Sigmoid colon (tissue), 7 donors: ENCODE data around the gene ATG13. TPM values are rescaled to one million over a fixed set of nuclear protein-coding genes. Genes with fewer than 3 reads are reported as not detected.

ENCODE experiments used
- DNase-seq: peaks from one replicate; pipeline ENCODE4 v3.0.0-alpha.2; 2019
- H3K27ac ChIP-seq, 4 donors: fragments of 200-600 bp; sonication (generic); one replicate each; pipeline ENCODE4 v1.5.1; 2016 to 2019; ENCODE audit warnings: mild to moderate bottlenecking in 1 of 4
- H3K27me3 ChIP-seq, 3 donors: fragments of 200-600 bp; sonication (generic); one replicate each; pipeline ENCODE4 v1.5.1; 2019; ENCODE audit warnings: mild to moderate bottlenecking in 1 of 3
- H3K36me3 ChIP-seq, 4 donors: fragments of 200-600 bp; sonication (generic); one replicate each; pipeline ENCODE4 v1.5.1; 2016 to 2019
- H3K4me1 ChIP-seq, 4 donors: fragments of 200-600 bp; sonication (generic); one replicate each; pipeline ENCODE4 v1.5.1; 2017 to 2019
- H3K4me3 ChIP-seq, 4 donors: fragments of 200-600 bp; sonication (generic); one replicate each; pipeline ENCODE4 v1.5.1; 2017 to 2019; ENCODE audit warnings: mild to moderate bottlenecking in 2 of 4, moderate library complexity in 1 of 4
- H3K9me3 ChIP-seq, 4 donors: fragments of 200-600 bp in 3 of 4; sonication (generic) in 3 of 4; one replicate each; pipeline versions ENCODE4 v1.5.1 to v1.6.1; 2013 to 2019
- CTCF ChIP-seq, 4 experiments: fragments of 450-650 bp in 3 of 4; fragments of 200-600 bp in 1 of 4; IDR thresholded peaks; one replicate each; pipeline ENCODE4 v1.5.1; 2016 to 2019; ENCODE audit warnings: antibody characterized with exemption in 4 of 4, mild to moderate bottlenecking in 3 of 4, moderate library complexity in 2 of 4
- EP300 ChIP-seq, 4 donors: sonication (generic); formaldehyde crosslinking; IDR thresholded peaks; one replicate each; pipeline ENCODE4 v1.6.1; 2017; ENCODE audit warnings: antibody characterized with exemption in 4 of 4
- POLR2A ChIP-seq, 2 donors: fragments of 450-650 bp; IDR thresholded peaks; one replicate each; pipeline ENCODE4 v1.6.1; 2016; ENCODE audit warnings: antibody characterized with exemption in 2 of 2, mild to moderate bottlenecking in 2 of 2, moderate library complexity in 2 of 2
- POLR2AphosphoS5 ChIP-seq, 4 donors: sonication (generic); formaldehyde crosslinking; IDR thresholded peaks; one replicate each; pipeline ENCODE4 v1.6.1; 2017; ENCODE audit warnings: antibody characterized with exemption in 4 of 4
- WGBS, 2 donors: extraction: QIAGEN DNeasy Blood & Tissue Kit; methylation state at CpG; one replicate each; pipeline ENCODE4 v1.1.7; 2013; 5-methylcytosine and 5-hydroxymethylcytosine counted together
- intact Hi-C: fragments of 100-400 bp; cut with DNase I; formaldehyde crosslinking; loops from one replicate; pipeline ENCODE4 v1.15.1; 2023
- polyA plus RNA-seq, 3 donors: library from polyadenylated mRNA; stranded (reverse); fragments of 200-250 nt; gene quantifications; one replicate each; pipeline ENCODE4 v1.2.3, GENCODE V29; 2013
- total RNA-seq, 4 donors: library from RNA; depleted of rRNA; stranded (reverse); fragments of >200 nt; gene quantifications; one replicate each; pipeline ENCODE4 v1.1.0, GENCODE V29; 2016
- donor health status: healthy with polysubstance abuse.
- donor health status: Bipolar disorder and iron deficiency.
- donor health status: healthy.

ATG13 gene
- total and polyA plus RNA-seq, 7 donors, result 27.6 to 96.4 (median 48.5) TPM

DNA sequence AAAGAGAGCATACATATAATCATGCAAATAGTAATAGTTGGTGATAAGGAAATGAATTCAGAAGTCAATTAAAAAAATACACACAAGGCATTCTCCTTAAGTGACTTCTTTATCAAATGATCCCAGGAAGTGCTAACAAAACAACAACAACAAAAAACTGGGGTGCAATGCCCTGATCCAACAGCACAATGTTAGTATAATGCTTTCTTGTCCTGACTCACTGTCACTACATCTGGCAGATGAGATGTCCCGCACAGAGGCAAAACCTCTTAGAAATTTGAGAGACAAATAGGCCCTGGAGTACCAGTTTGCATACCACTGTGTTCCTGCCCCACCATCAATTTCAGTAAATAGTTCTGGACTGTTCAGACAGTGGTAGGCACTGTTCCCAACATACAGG is 12.6 kb upstream of the ATG13 start:
- Histone ChIP-seq H3K4me1 (no peaks in the 10 kb centered on the region), H3K27me3 (no peaks in the 10 kb centered on the region), H3K4me3 (no peak overlapping the region), H3K27ac (no peak overlapping the region), H3K36me3 (peaks cover 0 to 3% (median 0%) of the 10 kb centered on the region in 4 donors), H3K9me3 (no peaks in the 10 kb centered on the region)
- DNase-seq, result no peak
- TF ChIP-seq EP300 (IDR thresholded peaks at IDR 0.05), result no peak
- no peak for TF ChIP-seq CTCF (IDR thresholded peaks at IDR 0.05)
- TF ChIP-seq POLR2A (IDR thresholded peaks at IDR 0.05), result no peak
- TF ChIP-seq POLR2AphosphoS5 (IDR thresholded peaks at IDR 0.05), result no peak
- 87 to 90% methylated on average over 1 of the region's 1 CpG for WGBS, 2 donors
- intact Hi-C loops, result no loop called here

GRCh38 chr11:46607516-46607915 is 9.8 kb upstream of the ATG13 start:
- Histone ChIP-seq H3K27ac (no peak overlapping the region), H3K36me3 (peaks cover 0 to 3% (median 0%) of the 10 kb centered on the region in 4 donors), H3K27me3 (no peaks in the 10 kb centered on the region), H3K4me3 (no peak overlapping the region), H3K4me1 (no peaks in the 10 kb centered on the region), H3K9me3 (no peaks in the 10 kb centered on the region)
- TF ChIP-seq EP300 (IDR thresholded peaks at IDR 0.05) (no peak), POLR2A (IDR thresholded peaks at IDR 0.05) (no peak), CTCF (IDR thresholded peaks at IDR 0.05) (no peak), POLR2AphosphoS5 (IDR thresholded peaks at IDR 0.05) (no peak)
- 79 to 90% methylated on average over 1 of the region's 1 CpG for WGBS, 2 donors
- intact Hi-C loops, result no loop called here
- DNase-seq, result no peak

DNA sequence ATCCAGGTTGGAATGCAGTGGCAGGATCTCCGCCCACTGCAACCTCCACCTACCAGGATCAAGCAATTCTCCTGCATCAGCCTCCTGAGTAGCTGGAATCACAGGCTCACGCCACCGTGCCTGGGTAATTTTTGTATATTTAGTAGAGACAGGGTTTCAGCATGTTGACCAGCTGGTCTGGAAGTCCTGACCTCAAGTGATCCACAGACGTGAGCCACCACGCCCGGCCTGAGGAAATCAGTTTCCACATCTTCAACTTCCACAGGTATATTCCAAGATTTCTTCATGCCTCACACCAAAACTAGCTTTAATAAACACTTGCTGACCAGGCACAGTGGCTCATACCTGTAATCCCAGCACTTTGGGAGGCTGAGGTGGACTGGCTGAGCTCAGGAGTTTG is 8.0 kb upstream of the ATG13 start:
- 95 to 96% methylated on average over 6 of the region's 6 CpGs for WGBS, 2 donors

DNA sequence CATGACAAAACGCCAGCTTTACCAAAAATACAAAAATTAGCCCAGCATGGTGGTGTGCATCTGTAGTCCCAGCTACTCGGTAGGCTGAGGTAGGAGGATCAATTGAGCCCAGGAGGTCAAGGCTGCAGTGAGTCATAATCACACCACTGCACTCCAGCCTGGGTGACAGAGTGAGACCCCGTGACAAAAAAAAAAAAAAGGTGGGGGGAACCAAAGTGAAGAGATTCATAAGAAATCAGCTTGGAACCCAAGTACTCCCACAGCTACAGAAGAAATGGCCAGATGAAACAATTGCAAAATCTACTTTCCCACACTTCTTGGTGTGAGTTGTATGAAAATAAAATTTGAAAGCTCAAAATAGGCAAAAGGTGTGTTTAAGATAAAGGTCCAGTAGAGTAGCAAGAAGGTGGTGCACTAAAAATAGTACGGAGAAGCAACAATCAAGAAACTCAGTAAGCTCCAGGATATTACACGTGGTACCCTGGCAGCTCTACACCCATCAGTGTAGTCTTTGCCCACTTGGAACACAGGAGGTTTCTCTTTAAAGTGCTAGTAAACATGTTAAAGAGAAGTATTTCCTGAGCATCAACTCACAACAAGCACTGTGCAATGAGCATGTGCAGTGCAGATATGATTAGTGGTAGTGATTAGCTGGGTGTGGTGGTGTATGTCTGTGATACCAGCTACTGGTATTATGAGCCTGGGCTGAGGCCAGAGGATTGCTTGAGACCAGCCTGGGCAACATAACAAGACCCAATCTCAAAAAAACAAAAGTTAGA is 5.6 kb upstream of the ATG13 start:
- H3K36me3 ChIP-seq, result no peaks in the 10 kb centered on the region
- no peak overlapping the region for H3K27ac ChIP-seq
- H3K9me3 ChIP-seq, result no peaks in the 10 kb centered on the region
- DNase-seq, result no peak
- H3K4me1 ChIP-seq, result peaks cover 0 to 16% (median 14%) of the 10 kb centered on the region in 4 donors
- H3K4me3 ChIP-seq, result no peak overlapping the region
- intact Hi-C loops, result loop anchor here (10.0 kb wide), 1 partner anchor 487 kb away; the partner anchor contains the start of gene PHF21A
- no peak for TF ChIP-seq CTCF (IDR thresholded peaks at IDR 0.05)
- no peak for TF ChIP-seq EP300 (IDR thresholded peaks at IDR 0.05)
- TF ChIP-seq POLR2A (IDR thresholded peaks at IDR 0.05), result no peak
- TF ChIP-seq POLR2AphosphoS5 (IDR thresholded peaks at IDR 0.05), result no peak
- WGBS, 2 donors, result 68 to 87% methylated on average over 5 of the region's 5 CpGs
- H3K27me3 ChIP-seq, result no peaks in the 10 kb centered on the region

More for the DNA sequence above, 8.0 kb upstream of the ATG13 start:
- no peak overlapping the region for H3K4me3 ChIP-seq
- H3K27ac ChIP-seq, result no peak overlapping the region
- H3K9me3 ChIP-seq, result no peaks in the 10 kb centered on the region
- DNase-seq, result no peak
- TF ChIP-seq POLR2AphosphoS5 (IDR thresholded peaks at IDR 0.05) (no peak), CTCF (IDR thresholded peaks at IDR 0.05) (no peak), POLR2A (IDR thresholded peaks at IDR 0.05) (no peak), EP300 (IDR thresholded peaks at IDR 0.05) (no peak)
- no peaks in the 10 kb centered on the region for H3K4me1 ChIP-seq
- H3K36me3 ChIP-seq, result no peaks in the 10 kb centered on the region
- H3K27me3 ChIP-seq, result no peaks in the 10 kb centered on the region
- intact Hi-C loops, result no loop called here
